ENCODE results near the gene GLMP. TPM values are rescaled to one million over a fixed set of nuclear protein-coding genes. Genes with fewer than 3 reads are reported as not detected.
A peak's percentile ranks its signal among the peaks of the same experiment; 100 is the strongest.

The GLMP gene
- total and polyA plus RNA-seq, 12 donors: 49.8 to 209 (median 139) TPM

- H3K27me3 ChIP-seq: no peaks in the 10 kb centered on the region
- H3K27ac ChIP-seq: no peak overlapping the region
- no peaks in the 10 kb centered on the region for H3K4me1 ChIP-seq (replicated peaks in 1 of 2)
- DNase-seq: no peak
- no peaks in the 10 kb centered on the region for H3K9me3 ChIP-seq (replicated peaks in 1 of 3)
- 72 to 84% (median 78%) methylated on average over 3 of the region's 3 CpGs for WGBS, 4 donors
- intact Hi-C loops (cut with DNase I): no loop called here
- TF ChIP-seq POLR2A (IDR thresholded peaks at IDR 0.05) (no peak), CTCF (IDR thresholded peaks at IDR 0.05) (no peak)
- H3K36me3 ChIP-seq (replicated peaks in 1 of 2): peaks cover 0 to 96% of the 10 kb centered on the region in 2 donors
- H3K4me3 ChIP-seq: no peak overlapping the region
These were observed 25.1 kb upstream of the GLMP start for GRCh38 chr1:156320560-156320959.

DNA sequence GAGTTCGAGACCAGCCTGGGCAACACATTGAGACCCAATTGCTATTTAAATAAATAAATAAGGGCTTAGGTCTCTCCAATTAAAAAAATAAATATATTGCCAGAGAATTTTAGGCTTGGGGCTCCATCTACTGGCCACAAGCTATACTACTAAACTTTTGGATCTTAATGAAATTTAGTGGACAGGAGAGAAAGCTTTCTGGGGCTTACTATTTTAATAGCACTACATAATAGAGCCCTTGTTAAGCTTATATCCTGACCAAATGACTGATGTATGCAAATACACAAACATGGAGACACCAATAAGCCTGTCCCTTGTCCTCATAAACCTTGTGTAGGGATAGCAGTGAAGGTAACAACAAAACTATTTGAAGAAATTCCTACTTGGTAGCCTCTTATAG lies 24.2 kb upstream of the GLMP start:
- intact Hi-C loops (cut with DNase I): loop anchor here in 1 of 2 donors (10.0 kb wide), 1 partner anchor 165 kb away; the partner anchor contains the start of gene SEMA4A
- Histone ChIP-seq H3K27ac (no peak overlapping the region), H3K27me3 (no peaks in the 10 kb centered on the region), H3K4me3 (no peak overlapping the region), H3K9me3 (replicated peaks in 1 of 3) (no peaks in the 10 kb centered on the region), H3K4me1 (replicated peaks in 1 of 2) (no peaks in the 10 kb centered on the region), H3K36me3 (replicated peaks in 1 of 2) (peaks cover 0 to 99% of the 10 kb centered on the region in 2 donors)
- peak; percentile 26 to 61 (median 44) for TF ChIP-seq CTCF (IDR thresholded peaks at IDR 0.05)
- TF ChIP-seq POLR2A (IDR thresholded peaks at IDR 0.05): no peak
- 56 to 75% (median 70%) methylated on average over 1 of the region's 1 CpG for WGBS, 4 donors
- DNase-seq: peak in 1 of 7 donors; percentile 36

GRCh38 chr1:156316909-156317308 lies 21.4 kb upstream of the GLMP start:
- no peaks in the 10 kb centered on the region for H3K9me3 ChIP-seq (replicated peaks in 1 of 3)
- DNase-seq: peak in 1 of 7 donors; percentile 2
- no peaks in the 10 kb centered on the region for H3K4me1 ChIP-seq (replicated peaks in 1 of 2)
- WGBS, 4 donors: 86 to 90% (median 88%) methylated on average over 7 of the region's 7 CpGs
- intact Hi-C loops (cut with DNase I): loop anchor here in 1 of 2 donors (10.0 kb wide), 1 partner anchor 162 kb away; the partner anchor contains the start of gene SEMA4A
- H3K27ac ChIP-seq: no peak overlapping the region
- H3K36me3 ChIP-seq (replicated peaks in 1 of 2): peaks cover 0 to 93% of the 10 kb centered on the region in 2 donors
- no peaks in the 10 kb centered on the region for H3K27me3 ChIP-seq
- no peak for TF ChIP-seq CTCF (IDR thresholded peaks at IDR 0.05)
- TF ChIP-seq POLR2A (IDR thresholded peaks at IDR 0.05): no peak
- no peak overlapping the region for H3K4me3 ChIP-seq

DNA sequence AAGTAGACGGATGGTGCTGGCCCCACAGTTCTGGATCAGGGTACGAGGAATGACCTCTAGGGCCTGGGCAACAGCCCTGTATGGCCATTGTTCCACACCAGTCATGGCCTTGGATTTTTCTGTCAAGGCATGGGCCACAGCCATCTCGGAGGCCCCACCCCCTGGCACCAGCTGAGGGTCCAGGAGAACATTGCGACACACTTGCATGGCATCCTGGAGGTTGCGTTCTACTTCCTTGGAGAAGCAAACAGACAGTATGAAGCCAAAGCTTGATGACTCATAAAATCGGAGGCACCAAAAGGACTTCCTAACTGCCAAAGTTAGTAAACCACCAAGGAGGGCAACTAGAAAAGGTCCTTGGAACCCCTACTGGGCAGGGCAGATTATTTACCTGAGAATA lies 15.5 kb upstream of the GLMP start:
- TF ChIP-seq POLR2A (IDR thresholded peaks at IDR 0.05) (no peak), CTCF (IDR thresholded peaks at IDR 0.05) (no peak)
- intact Hi-C loops (cut with DNase I): loop anchor here in 1 of 2 donors (10.0 kb wide), 1 partner anchor 156 kb away; the partner anchor contains the start of gene SEMA4A
- H3K4me1 ChIP-seq (replicated peaks in 1 of 2): peaks cover 25 to 27% of the 10 kb centered on the region in 2 donors
- H3K4me3 ChIP-seq: no peak overlapping the region
- 30 to 50% (median 41%) methylated on average over 6 of the region's 6 CpGs for WGBS, 4 donors
- peak; percentile 50 to 87 (median 83) for DNase-seq
- H3K9me3 ChIP-seq (replicated peaks in 1 of 3): no peaks in the 10 kb centered on the region
- peak overlapping the region in 2 of 5 donors; percentile 63 to 68 for H3K27ac ChIP-seq
- H3K36me3 ChIP-seq (replicated peaks in 1 of 2): peaks cover 0 to 80% of the 10 kb centered on the region in 2 donors
- H3K27me3 ChIP-seq: no peaks in the 10 kb centered on the region
